ENCODE data around the gene PGAP3. TPM values are rescaled to one million over a fixed set of nuclear protein-coding genes. Genes with fewer than 3 reads are reported as not detected.
A peak's percentile ranks its signal among the peaks of the same experiment; 100 is the strongest.

Gene PGAP3
- total and polyA plus RNA-seq, 8 donors: 3.2 to 42.9 (median 16.3) TPM

DNA sequence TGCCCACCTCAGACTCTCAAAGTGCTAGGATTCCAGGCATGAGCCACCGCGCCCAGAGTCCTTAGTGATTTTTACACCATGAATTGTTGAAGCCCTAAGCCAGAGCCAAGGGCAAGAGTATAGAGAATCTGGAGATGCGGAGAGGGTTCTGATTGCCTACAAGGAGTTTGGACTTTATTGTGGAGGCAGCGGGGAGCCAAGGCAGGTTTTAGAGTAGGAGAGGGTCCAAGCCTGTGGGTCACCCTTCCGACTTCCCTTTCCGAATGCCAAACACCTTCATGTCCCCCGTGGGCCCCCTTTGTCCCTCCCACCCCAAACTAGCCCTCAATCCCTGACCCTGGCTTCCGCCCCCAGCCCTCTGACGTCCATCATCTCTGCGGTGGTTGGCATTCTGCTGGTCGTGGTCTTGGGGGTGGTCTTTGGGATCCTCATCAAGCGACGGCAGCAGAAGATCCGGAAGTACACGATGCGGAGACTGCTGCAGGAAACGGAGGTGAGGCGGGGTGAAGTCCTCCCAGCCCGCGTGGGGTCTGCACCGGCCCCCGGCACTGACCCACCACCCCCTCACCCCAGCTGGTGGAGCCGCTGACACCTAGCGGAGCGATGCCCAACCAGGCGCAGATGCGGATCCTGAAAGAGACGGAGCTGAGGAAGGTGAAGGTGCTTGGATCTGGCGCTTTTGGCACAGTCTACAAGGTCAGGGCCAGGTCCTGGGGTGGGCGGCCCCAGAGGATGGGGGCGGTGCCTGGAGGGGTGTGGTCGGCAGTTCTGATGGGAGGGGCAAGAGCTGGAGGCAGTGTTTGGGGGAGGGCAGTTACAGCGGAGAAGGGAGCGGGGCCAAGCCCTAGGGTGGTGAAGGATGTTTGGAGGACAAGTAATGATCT lies 35.4 kb upstream of the PGAP3 start:
- Histone ChIP-seq H3K4me1 (peaks cover 0 to 17% (median 5%) of the 10 kb centered on the region in 4 donors), H3K9me3 (no peaks in the 10 kb centered on the region), H3K36me3 (peaks cover 25 to 97% (median 91%) of the 10 kb centered on the region in 4 donors), H3K27me3 (no peaks in the 10 kb centered on the region), H3K27ac (no peak overlapping the region), H3K4me3 (no peak overlapping the region)
- DNase-seq: peak in 1 of 2 donors; percentile 41
- 83 to 88% (median 85%) methylated on average over 34 of the region's 34 CpGs for WGBS, 5 donors
- intact Hi-C loops (cut with DNase I; ENCODE audit: low total_unique reads): no loop called here
- no peak for TF ChIP-seq EP300 (IDR thresholded peaks at IDR 0.05)
- no peak for TF ChIP-seq POLR2AphosphoS5 (IDR thresholded peaks at IDR 0.05)
- TF ChIP-seq, protein P1, sequence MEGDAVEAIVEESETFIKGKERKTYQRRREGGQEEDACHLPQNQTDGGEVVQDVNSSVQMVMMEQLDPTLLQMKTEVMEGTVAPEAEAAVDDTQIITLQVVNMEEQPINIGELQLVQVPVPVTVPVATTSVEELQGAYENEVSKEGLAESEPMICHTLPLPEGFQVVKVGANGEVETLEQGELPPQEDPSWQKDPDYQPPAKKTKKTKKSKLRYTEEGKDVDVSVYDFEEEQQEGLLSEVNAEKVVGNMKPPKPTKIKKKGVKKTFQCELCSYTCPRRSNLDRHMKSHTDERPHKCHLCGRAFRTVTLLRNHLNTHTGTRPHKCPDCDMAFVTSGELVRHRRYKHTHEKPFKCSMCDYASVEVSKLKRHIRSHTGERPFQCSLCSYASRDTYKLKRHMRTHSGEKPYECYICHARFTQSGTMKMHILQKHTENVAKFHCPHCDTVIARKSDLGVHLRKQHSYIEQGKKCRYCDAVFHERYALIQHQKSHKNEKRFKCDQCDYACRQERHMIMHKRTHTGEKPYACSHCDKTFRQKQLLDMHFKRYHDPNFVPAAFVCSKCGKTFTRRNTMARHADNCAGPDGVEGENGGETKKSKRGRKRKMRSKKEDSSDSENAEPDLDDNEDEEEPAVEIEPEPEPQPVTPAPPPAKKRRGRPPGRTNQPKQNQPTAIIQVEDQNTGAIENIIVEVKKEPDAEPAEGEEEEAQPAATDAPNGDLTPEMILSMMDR (IDR thresholded peaks at IDR 0.05): no peak
- no peak for TF ChIP-seq POLR2A (IDR thresholded peaks at IDR 0.05)

DNA sequence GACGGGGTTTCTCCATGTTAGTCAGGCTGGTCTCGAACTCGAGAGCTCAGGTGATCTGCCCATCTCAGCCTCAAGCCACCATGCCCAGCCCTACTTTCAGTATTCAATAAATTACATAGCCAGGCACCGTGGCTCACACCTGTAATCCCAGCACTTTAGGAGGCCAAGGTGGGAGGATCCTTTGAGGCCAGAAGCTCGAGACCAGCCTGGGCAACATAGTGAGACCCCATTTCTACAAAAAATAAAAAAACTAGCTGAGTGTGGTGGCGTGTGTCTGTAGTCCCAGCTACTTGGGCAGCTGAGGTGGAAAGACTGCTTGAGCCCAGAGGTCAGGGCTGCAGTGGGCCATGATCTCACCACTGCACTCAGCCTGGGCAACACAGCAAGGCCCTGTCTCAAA lies 34.2 kb upstream of the PGAP3 start:
- Histone ChIP-seq H3K27ac (no peak overlapping the region), H3K4me1 (peaks cover 0 to 6% (median 2%) of the 10 kb centered on the region in 4 donors), H3K36me3 (peaks cover 14 to 95% (median 90%) of the 10 kb centered on the region in 4 donors), H3K4me3 (no peak overlapping the region), H3K9me3 (no peaks in the 10 kb centered on the region), H3K27me3 (no peaks in the 10 kb centered on the region)
- no peak for DNase-seq
- WGBS, 5 donors: 85 to 97% (median 92%) methylated on average over 6 of the region's 6 CpGs
- TF ChIP-seq POLR2AphosphoS5 (IDR thresholded peaks at IDR 0.05): no peak
- TF ChIP-seq EP300 (IDR thresholded peaks at IDR 0.05): no peak
- no peak for TF ChIP-seq POLR2A (IDR thresholded peaks at IDR 0.05)
- TF ChIP-seq, protein P1 (IDR thresholded peaks at IDR 0.05): no peak
- intact Hi-C loops (cut with DNase I; ENCODE audit: low total_unique reads): no loop called here

DNA sequence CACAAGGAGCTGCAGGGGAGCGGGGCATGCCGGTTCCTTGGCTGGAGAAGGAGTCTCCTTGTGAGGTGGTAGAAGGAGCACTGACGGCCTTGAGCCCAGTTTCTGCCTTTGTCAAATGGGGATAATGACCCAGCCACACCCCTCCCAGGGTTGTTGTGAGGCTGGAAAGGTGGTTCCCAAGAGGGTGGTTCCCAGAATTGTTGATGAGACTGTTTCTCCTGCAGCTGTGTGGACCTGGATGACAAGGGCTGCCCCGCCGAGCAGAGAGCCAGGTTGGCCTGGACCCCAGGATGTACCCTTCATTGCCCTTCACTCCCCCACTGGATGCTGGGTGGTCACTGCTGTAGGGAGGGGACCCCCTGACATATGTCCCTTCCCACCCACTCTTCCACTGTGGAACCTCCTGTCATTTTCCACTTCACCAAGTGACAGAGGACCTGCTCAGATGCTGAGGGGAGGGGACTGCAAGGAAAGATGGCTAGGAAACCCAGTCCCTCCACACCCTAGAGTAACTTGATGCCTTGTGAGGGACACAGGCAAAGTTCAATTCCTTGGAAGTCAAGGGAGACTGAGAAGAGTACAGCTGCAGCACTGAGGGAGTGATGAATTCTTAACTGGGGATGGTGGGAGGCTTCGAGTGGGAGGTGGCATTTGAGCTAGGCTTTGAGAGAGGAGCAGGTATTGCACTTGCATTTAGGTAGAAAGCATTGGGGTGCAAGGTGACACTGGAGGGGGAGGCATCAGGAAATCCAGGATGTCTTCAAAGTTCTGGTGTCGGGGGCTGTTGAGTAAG lies 31.9 kb upstream of the PGAP3 start:
- peaks cover 16 to 95% (median 85%) of the 10 kb centered on the region in 4 donors for H3K36me3 ChIP-seq
- DNase-seq: no peak

DNA sequence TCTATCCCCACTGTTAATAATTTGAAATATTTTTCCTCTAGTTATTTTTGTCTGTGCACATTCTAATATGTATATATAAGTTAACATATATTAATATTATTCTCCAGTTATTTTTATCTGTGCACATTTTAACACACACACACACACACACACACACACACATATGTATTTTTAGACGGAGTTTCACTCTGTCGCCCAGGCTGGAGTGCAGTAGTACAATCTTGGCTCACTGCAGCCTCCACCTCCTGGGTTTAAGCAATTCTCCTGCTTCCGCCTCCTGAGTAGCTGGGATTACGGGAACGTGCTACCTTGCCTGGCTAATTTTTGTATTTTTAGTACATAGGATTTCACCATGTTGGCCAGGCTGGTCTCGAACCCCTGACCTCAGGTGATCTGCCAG lies 29.8 kb upstream of the PGAP3 start:
- 75 to 87% (median 82%) methylated on average over 6 of the region's 6 CpGs for WGBS, 5 donors
- H3K9me3 ChIP-seq: no peaks in the 10 kb centered on the region
- DNase-seq: no peak
- H3K27ac ChIP-seq: no peak overlapping the region
- H3K4me1 ChIP-seq: peaks cover 6 to 20% (median 18%) of the 10 kb centered on the region in 4 donors
- intact Hi-C loops (cut with DNase I; ENCODE audit: low total_unique reads): no loop called here
- TF ChIP-seq POLR2AphosphoS5 (IDR thresholded peaks at IDR 0.05): no peak
- TF ChIP-seq EP300 (IDR thresholded peaks at IDR 0.05): no peak
- no peak for TF ChIP-seq POLR2A (IDR thresholded peaks at IDR 0.05)
- TF ChIP-seq, protein P1 (IDR thresholded peaks at IDR 0.05): no peak
- no peaks in the 10 kb centered on the region for H3K27me3 ChIP-seq
- no peak overlapping the region for H3K4me3 ChIP-seq
- peaks cover 14 to 95% (median 86%) of the 10 kb centered on the region in 4 donors for H3K36me3 ChIP-seq

More for the DNA sequence above, 31.9 kb upstream of the PGAP3 start:
- WGBS, 5 donors: 83 to 95% (median 90%) methylated on average over 4 to 7 of the region's 7 CpGs
- Histone ChIP-seq H3K9me3 (no peaks in the 10 kb centered on the region), H3K4me3 (no peak overlapping the region), H3K27ac (no peak overlapping the region), H3K27me3 (no peaks in the 10 kb centered on the region), H3K4me1 (peaks cover 6 to 23% (median 19%) of the 10 kb centered on the region in 4 donors)
- TF ChIP-seq POLR2AphosphoS5 (IDR thresholded peaks at IDR 0.05) (no peak), EP300 (IDR thresholded peaks at IDR 0.05) (no peak), POLR2A (IDR thresholded peaks at IDR 0.05) (no peak)
- TF ChIP-seq, protein P1 (IDR thresholded peaks at IDR 0.05): no peak
- intact Hi-C loops (cut with DNase I; ENCODE audit: low total_unique reads): no loop called here
